G401.6 (cell line): Measurements from ENCODE around the gene VRK2.
"Not testable (repeated sequence)": the region's sequence is repeated elsewhere in the genome, so short reads cannot be mapped to it uniquely, and the experiment has no call there.

Experiments used
- FAIRE-seq: peaks from 2 replicates; lab custom pipeline; 2012; peaks lifted over from hg19 to GRCh38; lab: Jason Lieb, UNC

The VRK2 gene

GRCh38 chr2:58110765-58111164, 64.2 kb downstream of the VRK2 start:
- no peak for FAIRE-seq

GRCh38 chr2:58113563-58113962, 67.0 kb downstream of the VRK2 start:
- not testable (repeated sequence) for FAIRE-seq

GRCh38 chr2:58120626-58121229, 74.1 kb downstream of the VRK2 start:
- FAIRE-seq, result no peak

- FAIRE-seq, result no peak
Measured at GRCh38 chr2:58122040-58122439, 75.4 kb downstream of the VRK2 start.

GRCh38 chr2:58122540-58122939, 75.9 kb downstream of the VRK2 start:
- no peak for FAIRE-seq

GRCh38 chr2:58127111-58127510, 80.5 kb downstream of the VRK2 start:
- peak; percentile 30 for FAIRE-seq

- FAIRE-seq, result no peak
Measured at GRCh38 chr2:58130238-58130637, 83.6 kb downstream of the VRK2 start.

GRCh38 chr2:58131191-58132011, 84.8 kb downstream of the VRK2 start:
- peak; percentile 93 for FAIRE-seq

- no peak for FAIRE-seq
Measured at GRCh38 chr2:58133395-58133794, 86.8 kb downstream of the VRK2 start.

- no peak for FAIRE-seq
Measured at GRCh38 chr2:58135861-58136260, 89.3 kb downstream of the VRK2 start.

- no peak for FAIRE-seq
Measured at GRCh38 chr2:58137221-58137620, 90.6 kb downstream of the VRK2 start.

- no peak for FAIRE-seq
Measured at GRCh38 chr2:58137856-58138255, 91.2 kb downstream of the VRK2 start.

GRCh38 chr2:58138396-58139030, 91.9 kb downstream of the VRK2 start:
- no peak for FAIRE-seq

GRCh38 chr2:58140508-58141072, 94.0 kb downstream of the VRK2 start:
- FAIRE-seq, result no peak

GRCh38 chr2:58145769-58146168, 99.2 kb downstream of the VRK2 start:
- FAIRE-seq, result not testable (repeated sequence)

- FAIRE-seq, result no peak
Measured at GRCh38 chr2:58146707-58147106, 100.1 kb downstream of the VRK2 start.

- no peak for FAIRE-seq
Measured at GRCh38 chr2:58155160-58155778, 108.7 kb downstream of the VRK2 start.

GRCh38 chr2:58156780-58157179, 110.2 kb downstream of the VRK2 start:
- FAIRE-seq, result no peak

GRCh38 chr2:58157754-58158153, 111.1 kb downstream of the VRK2 start:
- no peak for FAIRE-seq

- no peak for FAIRE-seq
Measured at GRCh38 chr2:58158481-58158880, 111.9 kb downstream of the VRK2 start.

GRCh38 chr2:58163913-58164312, 117.3 kb downstream of the VRK2 start:
- no peak for FAIRE-seq

GRCh38 chr2:58168130-58168529, 121.5 kb downstream of the VRK2 start:
- FAIRE-seq, result not testable (repeated sequence)

- not testable (repeated sequence) for FAIRE-seq
Measured at GRCh38 chr2:58169845-58170244, 123.2 kb downstream of the VRK2 start.
